HL-60/S4 treated with retinoic acid at 250 ng/mL for 4 days and 3 days (cell line): ENCODE data around the gene SAMSN1.

Experiments
- in situ Hi-C: fragments of 300-500 bp; cut with MboI; formaldehyde crosslinking; loops from 2 replicates; pipeline ENCODE4 v1.7.0; 2022; ENCODE audit warnings: low sequenced_read_pairs

SAMSN1 gene

DNA sequence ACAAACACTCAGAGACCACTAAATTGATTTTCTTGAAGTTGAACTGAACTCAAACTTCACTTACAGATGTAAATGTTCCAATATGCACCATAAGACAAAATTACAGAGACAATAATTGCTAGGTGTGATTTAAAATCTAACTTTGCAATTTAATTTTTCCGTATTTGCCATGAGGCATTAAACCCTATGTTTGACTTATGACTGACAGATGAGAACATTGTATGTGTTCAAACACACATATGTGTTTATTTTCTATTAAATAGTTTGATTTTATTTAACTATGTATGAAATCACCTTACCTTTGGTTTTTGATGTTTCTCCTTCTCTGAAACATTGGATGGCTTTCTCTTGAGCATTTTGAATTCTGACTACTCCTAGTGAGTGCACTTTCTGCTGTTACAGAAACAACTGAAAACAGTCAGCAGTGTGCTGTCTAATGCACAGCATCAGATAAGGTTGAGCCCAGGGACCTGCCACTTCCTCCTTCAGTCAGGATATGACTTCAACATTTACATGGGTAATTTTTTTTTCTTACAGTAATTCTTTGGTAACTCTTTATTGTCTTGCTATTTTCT lies at the start of gene SAMSN1:
TSS of gene SAMSN1 (minus strand) at position 410 of the 575 bp plus-strand sequence. CDS start at position 356, 54 bp downstream.
- in situ Hi-C loops = no loop called here

DNA sequence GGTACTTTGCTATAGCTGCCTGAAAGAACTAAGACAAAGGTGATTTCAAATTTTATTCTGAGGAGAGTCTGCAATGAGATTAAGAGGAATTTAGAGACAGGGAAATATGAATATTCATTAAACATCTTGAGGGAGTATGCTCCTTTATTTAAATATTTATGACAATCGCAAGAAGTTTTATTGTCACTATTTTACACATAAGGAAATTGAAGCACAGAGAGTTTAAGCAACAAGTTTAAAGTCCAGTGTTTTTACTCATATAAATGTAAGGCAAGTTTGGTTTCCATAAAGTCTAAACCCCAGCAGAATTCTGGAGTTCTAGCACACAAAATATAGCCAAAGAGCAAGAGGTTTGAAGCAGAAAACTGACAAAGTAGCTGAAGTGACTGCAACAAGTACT lies 49.3 kb upstream of the SAMSN1 start:
- in situ Hi-C loops = no loop called here

DNA sequence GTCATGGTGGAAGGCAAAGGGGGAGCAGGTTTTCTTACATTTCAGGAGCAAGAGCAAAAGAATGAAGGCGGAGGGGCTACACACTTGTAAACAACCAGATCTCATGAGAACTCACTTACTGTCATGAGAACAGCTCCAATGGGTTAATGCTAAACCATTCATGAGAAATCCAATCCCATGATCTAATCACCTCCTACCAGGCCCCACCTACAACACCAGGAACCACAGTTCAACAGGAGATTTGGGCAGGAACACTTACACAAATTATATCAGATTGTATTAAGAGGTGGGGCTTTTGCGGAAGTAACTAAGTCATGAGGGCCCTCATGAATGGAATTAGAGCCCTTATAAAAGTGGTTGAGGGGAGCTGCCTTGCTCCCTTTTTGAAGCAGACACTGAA lies 48.9 kb upstream of the SAMSN1 start:
- in situ Hi-C loops = no loop called here

DNA sequence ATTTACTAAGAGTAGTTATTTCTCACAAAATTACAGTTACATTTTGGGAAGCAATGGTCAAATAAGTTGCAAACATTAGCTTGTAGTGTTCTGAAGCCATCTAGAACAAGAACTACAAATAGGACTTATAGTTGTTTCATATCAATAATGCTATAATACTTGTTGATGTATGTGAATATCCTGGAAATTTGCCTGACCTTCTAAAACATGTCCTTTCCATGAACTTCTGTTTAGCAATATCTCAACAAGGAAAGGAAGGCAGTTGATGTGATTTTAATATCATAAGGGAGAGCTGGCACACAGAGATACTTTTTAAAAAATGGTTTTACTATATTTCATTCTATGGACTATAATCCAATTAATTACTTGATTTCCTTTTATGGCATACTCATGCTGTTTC lies 47.1 kb upstream of the SAMSN1 start:
- in situ Hi-C loops = no loop called here

- in situ Hi-C loops = no loop called here
These were observed 46.3 kb upstream of the SAMSN1 start for GRCh38 chr21:14592296-14593000.

GRCh38 chr21:14591882-14592281 lies 45.8 kb upstream of the SAMSN1 start:
- in situ Hi-C loops = no loop called here

DNA sequence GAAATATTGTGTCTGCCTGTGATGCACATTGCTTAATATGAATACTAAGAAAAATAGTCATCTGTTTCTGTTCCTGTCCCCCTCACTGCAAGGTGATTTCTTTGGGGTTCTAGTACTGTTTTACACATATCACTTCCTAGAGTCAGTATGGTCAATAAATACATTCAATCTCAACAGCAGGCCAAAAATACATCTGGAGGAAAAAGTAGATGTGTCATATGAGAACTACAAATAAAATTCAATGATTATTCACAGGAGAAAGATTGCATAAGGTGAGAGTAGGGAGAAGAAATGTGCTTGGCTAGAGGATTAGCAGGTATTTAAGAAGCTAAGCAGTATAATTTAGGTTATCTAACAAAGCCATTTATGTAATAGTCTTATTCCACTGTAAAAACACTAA lies 45.3 kb upstream of the SAMSN1 start:
- in situ Hi-C loops = no loop called here

- in situ Hi-C loops = no loop called here
These were observed 43.9 kb upstream of the SAMSN1 start for GRCh38 chr21:14589855-14590563.

GRCh38 chr21:14587266-14587665 lies 41.2 kb upstream of the SAMSN1 start:
- in situ Hi-C loops = no loop called here

DNA sequence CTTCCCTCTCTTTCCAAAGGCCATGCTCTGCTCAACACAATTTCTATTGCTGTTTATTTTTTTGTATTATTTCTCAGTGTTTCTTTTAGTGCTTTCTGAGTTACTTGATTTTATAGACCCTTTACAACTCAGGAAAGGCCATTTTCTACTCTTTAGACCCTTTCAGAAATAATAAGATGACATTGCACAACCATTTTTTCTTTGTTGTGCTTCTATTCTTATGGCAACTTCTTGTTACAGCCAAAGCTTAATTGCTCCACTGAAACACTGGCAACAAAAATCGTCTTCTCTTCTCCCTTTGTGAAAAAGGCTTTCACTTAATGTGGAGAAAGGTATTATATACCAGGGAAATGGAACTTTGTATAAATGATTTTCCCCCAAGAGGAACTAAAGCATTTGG lies 39.0 kb upstream of the SAMSN1 start:
- in situ Hi-C loops = no loop called here

GRCh38 chr21:14584357-14585095 lies 38.4 kb upstream of the SAMSN1 start:
- in situ Hi-C loops = no loop called here

- in situ Hi-C loops = no loop called here
These were observed 37.6 kb upstream of the SAMSN1 start for GRCh38 chr21:14583629-14584255.

DNA sequence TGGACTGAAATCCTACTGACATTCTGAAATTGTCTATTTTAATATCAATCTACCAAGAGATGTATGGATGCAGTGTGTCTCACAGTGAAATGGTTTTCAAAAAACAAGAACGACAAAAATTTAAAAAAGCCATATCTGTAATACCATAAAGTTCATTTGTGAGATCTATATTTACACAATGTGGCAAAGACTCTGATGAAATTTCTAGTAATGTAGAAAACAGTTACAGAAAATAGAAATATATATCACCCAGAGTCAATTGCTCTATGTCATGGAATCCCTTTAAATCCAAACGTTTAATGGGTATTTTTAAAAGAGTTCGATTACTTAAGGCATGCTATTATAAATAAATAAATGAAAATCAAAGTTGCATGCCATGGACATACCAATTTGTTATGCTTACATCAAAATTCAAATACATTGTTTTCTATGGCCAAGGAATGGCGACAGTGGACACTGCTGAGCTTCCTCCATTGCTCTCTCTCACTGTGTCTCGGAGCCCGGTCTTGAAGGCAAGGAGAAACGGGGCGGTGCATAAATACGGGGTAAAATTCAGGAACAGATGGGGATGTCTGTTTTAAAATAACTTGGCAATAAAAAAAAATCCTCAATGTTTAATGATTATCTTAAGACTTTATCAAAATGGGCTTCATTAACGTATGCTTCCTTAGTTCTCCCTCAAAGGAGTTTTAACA lies 37.0 kb upstream of the SAMSN1 start:
- in situ Hi-C loops = no loop called here

GRCh38 chr21:14581902-14582457 lies 35.9 kb upstream of the SAMSN1 start:
- in situ Hi-C loops = no loop called here

DNA sequence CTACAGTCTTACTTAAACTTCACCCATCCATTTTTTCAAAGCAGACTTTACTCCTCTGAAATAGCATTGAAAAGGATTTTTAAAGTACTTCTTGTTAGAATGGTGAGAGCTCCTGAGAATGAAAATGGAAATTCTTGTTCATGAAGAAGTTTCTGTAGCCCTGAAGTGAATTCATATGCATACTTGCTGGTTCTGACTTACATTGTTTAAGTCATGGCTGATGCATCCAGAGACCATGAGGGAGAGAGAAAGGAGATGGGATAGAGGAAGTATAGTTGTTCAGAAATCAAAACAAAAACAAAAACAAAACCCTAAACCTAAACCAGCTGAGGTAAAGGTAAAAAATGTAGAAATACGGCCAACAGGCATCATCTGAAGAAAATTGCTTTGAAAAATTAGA lies 27.1 kb upstream of the SAMSN1 start:
- in situ Hi-C loops = no loop called here

DNA sequence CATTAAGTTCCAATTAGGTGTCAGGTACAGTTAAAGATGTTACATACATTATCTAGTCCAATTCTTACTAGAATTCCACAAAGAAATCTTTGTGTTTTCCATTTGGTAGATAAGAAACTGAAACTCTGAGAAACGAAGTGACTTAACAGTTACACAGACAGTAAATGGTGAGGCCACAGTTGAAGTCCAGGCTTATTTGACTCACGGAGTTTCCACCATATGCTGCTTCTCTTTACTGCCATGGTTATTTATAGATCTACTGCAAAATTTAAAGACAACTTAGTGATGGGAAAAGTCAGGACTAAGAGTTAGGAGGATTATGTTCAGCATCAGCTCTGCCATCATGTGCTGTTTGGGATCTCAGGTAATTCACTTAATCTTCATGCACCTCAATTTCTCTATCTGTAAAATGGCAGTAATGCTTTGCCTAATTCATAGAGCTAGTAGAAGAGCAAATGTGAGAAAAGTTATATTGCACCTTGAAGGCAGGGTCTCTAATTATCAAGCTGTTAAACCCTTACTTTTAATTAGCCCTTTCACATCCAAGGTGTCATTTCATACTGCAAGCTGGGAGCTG lies 26.2 kb upstream of the SAMSN1 start:
- in situ Hi-C loops = no loop called here

GRCh38 chr21:14569868-14570267 lies 23.8 kb upstream of the SAMSN1 start:
- in situ Hi-C loops = no loop called here

- in situ Hi-C loops = no loop called here
These were observed 23.0 kb upstream of the SAMSN1 start for GRCh38 chr21:14569026-14569621.
